Measurements from ENCODE around the gene HCK.

GRCh38 chr20:32075534-32075933 is 23.5 kb downstream of the HCK start:
- TF ChIP-seq POLR2AphosphoS5 (IDR thresholded peaks at IDR 0.05; ENCODE audit: low read depth, low read length), result no peak
- no peak for TF ChIP-seq SIN3A (IDR thresholded peaks at IDR 0.05; ENCODE audit: borderline replicate concordance, insufficient read depth, low read length)
- no peak for TF ChIP-seq FOXP2 (optimal IDR thresholded peaks at IDR 0.05; ENCODE audit: borderline replicate concordance, extremely low read depth, extremely low read length, insufficient read depth)

Data from PFSK-1 (cell line).